GM19238 (cell line): Measurements from ENCODE around the gene UTRN.

Experiments used
- DNase-seq: peaks from one replicate; pipeline ENCODE4 v3.0.0; 2011; ENCODE audit warnings: low spot score; ENCODE audit not compliant: insufficient read length

The UTRN gene

DNA sequence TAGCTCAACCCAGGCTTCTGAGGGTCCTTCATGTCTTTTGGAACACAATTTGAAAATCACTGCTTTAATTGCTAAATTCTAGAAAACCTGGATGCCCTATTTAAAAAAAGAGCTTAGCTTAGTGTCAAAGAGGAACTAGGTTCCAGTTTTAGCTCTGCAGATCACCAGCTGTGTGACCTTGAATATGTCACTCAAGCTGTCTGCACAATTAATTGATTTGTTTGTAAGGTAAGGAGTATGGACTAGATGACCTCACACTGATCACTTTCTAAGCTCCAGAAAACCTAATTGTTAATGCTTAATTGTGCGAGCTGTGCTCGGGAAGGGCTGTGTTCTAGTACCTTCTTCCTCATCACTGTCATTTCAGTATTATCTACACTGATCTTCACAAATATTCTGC lies 26.2 kb downstream of the UTRN start:
- DNase-seq = no peak

- DNase-seq = no peak
These were observed 28.9 kb downstream of the UTRN start for GRCh38 chr6:144314003-144314485.

DNA sequence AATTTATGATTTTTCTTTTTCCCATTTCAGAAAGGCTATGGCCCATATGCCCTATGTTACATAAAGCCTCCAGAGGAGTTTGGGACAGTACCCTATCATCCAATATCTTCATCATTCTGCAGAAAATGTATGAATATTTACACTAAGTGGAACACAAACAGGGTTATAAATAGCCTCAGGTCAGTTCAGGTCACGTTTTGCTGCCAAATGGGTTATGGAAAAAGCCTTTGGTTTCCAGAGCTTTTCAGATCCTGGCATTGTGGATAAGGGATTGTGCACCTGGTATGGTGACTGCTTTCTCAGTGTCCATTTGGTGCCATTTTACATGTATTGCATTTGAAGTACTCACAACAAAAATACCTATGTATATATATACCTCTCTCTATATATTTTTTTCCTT lies 29.4 kb downstream of the UTRN start:
- no peak for DNase-seq

DNA sequence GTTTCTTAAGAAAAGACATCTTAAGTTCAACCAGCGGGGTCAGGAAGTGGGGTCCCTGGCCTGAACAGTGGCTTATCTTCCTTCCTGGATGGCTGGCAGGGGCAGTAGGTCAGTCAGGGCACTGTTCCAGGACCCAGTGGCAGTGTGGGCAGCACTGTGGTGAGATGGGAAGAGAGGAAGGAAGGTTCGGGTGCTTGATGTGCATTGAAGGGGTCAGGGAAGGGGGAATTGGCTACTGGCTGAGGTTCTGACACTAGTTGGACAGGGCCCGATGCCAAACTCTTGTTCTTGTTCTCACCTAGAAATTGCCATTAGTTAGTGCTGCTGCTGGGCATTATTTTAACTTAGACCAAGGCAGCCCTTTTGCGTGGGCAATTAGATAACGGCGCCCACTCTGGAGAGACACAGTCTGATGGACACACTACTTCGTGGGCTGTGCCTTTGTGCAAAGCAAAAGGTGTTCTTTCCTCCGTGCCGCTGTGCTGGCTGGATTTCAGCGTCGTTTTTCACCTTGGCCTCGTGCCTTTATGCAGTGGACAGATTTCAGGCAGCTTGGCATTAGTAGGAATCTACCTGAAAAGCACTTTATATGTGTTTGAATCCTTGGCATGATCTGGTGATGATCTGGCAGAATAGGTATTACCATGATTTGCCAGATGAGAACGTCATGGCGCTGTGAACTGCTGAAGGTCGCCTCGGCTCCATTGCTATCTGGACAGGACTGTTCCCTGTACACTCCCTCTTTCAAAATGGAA lies 30.3 kb downstream of the UTRN start:
- DNase-seq = no peak

DNA sequence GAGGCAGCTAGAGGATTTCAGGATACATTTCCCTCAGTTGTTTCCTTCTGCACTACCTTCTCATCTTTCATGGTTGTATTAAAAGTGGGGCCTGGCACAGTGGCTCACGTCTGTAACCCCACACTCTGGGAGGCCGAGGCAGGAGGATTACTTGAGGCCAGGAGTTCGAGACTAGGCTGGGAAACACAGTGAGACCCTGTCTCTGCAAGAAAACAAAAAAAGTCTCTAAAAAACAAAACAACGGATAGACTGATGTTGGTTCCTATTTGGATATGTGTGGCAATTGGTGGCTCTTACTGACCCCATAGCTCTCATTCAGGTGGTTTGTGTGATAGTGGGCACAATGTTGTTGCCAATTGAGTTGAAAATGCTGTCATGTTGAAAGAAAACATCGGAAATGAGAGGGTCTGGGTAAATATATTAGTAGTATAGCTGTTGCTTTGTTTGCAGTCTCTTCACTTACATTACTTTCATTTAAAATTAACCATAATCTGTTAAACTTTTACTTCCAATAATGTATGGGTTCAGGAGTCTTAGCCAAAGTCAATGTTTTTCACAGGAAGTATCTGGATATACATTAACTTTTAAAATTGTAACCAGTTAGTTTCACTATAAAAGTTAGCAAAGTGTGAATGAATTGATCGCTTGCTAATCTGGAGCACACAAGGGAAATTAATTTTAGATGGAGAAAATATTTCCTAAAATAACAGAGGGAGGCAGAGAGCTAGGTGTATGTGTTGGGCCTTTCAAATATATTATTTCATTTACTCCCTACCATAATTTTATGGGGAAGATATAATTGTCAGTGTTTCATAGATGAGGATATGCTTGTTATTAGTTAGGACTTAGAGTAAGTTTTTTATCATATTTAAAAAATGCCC lies 31.1 kb downstream of the UTRN start:
- no peak for DNase-seq

DNA sequence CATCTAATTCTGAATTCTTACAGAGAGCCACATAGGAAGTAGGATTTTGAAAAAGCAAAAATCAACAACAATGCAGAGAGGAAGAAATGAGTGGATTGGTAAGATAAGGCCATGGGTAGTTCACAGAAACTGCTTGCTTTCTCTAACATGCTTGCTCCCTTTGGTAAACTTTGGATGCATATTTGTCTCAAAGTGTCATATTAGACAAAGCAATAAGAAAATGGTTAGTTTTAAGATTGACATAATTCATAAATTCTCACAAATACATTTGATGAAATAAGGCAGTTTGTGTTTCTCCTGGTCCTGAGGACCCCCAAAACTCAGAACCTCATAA lies 31.7 kb downstream of the UTRN start:
- DNase-seq = no peak

- DNase-seq = no peak
These were observed 32.6 kb downstream of the UTRN start for GRCh38 chr6:144317736-144318135.

- DNase-seq = no peak
These were observed 34.1 kb downstream of the UTRN start for GRCh38 chr6:144319211-144319610.

DNA sequence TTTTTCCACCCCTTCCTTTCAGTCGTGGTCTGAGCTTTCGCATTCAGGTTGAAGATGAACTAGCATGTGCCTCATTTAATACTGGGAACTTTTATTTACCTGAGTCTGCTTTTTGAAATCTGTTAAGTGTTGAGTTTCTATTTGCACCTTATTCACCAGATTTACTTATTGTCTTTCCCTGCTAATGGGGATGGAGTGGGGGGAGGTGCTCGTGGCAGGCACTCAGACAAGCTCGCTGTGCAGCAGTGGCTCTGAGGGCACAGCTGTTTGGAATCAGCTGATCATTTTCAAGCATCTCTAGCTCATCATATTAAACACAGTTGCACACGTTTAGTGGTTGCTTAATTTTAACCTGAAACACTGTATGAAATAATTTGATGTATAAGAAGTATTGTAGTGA lies 35.6 kb downstream of the UTRN start:
- DNase-seq = no peak

DNA sequence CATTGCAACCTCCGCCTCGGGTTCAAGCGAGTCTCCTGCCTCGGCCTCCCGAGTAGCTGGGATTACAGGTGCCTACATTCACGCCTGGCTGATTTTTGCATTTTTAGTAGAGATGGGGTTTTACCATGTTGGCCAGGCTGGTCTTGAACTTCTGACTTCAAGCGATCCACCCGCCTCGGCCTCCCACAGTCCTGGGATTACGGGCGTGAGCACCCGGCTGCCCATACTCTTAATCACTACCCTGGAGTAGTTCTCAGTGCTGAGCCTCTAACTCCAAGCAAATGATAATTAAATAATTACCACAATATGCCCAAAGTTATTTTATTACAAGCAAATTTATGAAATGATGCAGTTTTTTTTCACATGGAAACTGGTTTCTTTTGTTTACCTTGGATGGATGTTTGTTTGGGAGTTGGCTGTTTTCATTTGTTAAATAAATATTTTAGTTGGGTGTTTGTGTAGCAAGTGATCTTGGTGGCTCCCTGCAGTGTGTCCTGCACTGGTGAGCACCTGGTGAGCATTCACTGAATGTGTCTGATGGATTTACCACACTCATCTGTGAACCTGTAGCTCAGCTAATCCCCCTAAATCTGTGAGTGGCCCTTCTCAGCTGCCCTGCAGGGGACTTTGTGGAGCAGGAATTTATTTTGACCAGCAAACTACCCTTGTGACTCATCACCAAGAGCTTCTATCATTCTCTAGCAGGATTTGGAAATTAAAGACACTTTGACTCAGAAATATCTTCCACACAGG lies 36.9 kb downstream of the UTRN start:
- DNase-seq = no peak

GRCh38 chr6:144325232-144325631 lies 40.1 kb downstream of the UTRN start:
- no peak for DNase-seq

DNA sequence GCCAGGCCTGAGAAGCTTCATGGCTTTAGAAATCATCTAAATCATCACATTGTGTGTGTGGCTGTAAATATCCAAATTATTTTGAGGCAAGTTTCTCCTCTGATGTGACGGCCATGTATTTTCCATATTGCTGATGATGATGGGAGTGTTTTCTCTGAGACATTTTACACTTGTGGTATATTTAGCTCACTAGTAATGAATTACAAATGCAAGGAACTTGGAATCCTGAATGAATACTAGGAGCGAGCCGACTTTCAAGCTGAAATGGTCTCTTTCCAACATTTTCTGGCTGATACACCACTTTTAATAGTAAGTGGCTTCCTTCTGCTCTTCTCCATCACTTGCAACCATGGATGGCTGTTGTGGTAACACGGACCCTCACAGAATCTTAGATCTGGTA lies 41.3 kb downstream of the UTRN start:
- no peak for DNase-seq

DNA sequence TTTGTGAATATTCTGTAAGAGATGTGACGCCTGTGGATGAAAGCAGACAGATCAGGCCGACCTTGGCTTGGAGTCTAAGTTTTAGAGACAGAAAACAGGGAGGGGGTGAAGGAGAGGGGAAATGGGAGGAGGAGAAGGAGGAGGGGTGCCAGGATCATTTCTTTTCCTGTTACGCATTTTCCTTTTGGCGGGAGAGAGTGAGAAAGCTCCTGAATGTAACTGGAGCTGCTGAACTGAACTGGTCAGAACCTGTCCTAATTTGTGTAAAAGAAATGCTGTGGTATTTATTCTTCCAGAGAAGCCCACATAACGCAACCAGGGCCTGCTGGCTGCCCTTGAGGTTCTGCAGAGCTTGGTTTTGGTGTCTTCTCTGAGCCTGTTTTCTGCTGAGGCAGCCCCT lies 41.9 kb downstream of the UTRN start:
- no peak for DNase-seq

GRCh38 chr6:144330017-144330987 lies 45.2 kb downstream of the UTRN start:
- no peak for DNase-seq

DNA sequence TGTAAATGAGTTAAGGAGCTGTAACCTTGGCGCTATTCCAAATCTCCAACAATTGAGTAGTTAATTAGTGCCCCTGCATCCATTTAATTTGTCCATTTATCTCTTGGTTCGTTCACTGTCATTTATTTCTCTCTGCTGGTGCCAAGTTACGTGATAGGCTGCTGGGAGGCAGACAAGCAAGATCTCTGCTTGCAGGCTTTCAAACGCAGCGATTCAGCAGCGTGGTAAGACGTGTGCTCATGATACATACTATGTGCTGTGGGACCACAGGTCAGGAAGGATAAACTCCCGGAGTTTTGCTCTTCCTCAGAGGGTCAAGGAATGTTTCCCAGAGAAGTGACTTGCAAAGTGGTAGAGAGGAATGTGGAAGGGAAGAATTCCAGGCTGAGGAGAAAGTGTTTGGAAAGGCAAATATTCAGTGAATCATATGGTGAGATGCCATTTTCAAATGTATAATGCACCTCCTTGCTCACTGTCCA lies 46.4 kb downstream of the UTRN start:
- no peak for DNase-seq

DNA sequence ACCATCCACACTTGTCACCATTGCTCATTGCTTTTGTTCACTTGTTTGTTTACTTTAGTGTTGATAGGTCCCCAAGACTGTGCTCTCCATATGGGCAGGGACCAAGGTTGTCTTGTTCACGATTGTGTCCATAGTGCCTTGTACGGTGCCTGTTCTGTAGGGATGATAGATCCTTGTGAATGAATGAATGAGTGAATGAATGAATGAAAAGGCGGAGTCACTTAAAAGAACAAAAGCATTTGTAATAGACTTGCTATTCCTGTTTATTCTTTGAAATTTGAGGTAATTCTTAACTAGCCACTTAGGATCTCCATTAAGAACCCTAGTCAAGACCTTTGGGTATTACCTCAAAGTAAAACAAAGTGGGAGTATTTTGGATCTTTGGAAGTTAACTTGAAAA lies 47.0 kb downstream of the UTRN start:
- DNase-seq = no peak

DNA sequence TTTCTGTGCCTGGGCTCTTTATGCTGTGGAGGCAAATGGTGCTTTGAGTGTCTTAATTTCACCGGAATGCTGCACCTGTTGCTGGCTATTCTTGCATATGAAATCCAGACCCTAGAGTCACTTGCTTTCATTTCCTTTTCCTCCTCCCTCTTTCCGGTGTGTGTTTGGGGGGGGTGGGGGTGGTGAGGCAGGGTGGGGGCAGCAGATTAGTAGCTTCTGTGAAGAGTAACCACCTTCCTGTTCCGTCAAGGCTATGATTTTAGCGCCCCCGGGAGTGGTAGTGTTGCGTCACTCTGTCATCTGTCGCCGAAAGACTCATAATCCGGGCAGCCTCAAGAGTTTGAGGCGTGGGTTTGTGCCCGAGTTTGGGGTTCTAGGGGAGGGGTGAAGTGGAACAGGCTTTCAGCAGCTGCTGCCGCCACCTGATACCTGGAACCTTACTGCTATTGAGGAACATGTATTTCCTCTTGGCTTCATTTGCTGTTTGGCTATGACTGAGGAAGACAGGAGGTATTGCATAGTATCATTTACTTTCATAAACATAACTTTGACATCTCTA lies 49.1 kb downstream of the UTRN start:
- no peak for DNase-seq
